ENCODE data around the gene NTN3. TPM values are rescaled to one million over a fixed set of nuclear protein-coding genes. Genes with fewer than 3 reads are reported as not detected.

The NTN3 gene
- total and polyA plus RNA-seq, 7 experiments from 2014 or later = not detected

DNA sequence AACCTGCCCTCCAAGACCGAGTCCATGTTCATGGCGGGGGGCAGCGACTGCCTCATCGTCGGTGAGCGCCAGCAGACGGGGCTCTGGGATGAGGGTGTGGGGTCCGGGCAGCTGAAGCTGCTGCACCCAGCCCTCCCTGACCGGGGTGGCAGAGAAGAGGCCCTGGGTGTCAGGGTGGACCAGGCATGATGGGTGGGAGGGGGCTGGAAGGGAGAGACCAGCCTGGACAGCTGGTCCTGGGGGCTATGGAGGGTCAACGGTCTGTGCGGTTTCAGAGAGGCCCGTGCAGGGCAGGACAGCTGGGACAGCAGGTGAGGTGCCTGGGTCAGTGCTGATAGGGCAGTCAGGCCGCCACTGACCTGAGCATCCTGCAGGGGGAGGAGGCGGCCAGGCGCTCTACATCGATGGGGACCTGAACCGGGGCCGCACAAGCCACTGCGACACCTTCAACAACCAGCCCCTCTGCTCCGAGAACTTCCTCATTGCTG lies 29.4 kb downstream of the NTN3 start:
- CTCF ChIA-PET = interaction anchor here (0.8 to 2.3 kb wide), 5 partner anchors 37 to 306 kb away, joined by 3 to 20 read pairs (median 3); partner anchors contain the start of gene PDPK1
- Histone ChIP-seq H3K27me3 (ENCODE audit: control insufficient read depth in 2 of 2, insufficient read depth in 2 of 2, low read length in 2 of 2) (no peaks in the 10 kb centered on the region), H3K4me3 (ENCODE audit: low read length) (no peak overlapping the region), H3K4me1 (ENCODE audit: control insufficient read depth in 2 of 2, insufficient read depth in 2 of 2, low read length in 2 of 2) (no peaks in the 10 kb centered on the region), H3K36me3 (ENCODE audit: control insufficient read depth in 2 of 3, insufficient read depth in 3 of 3, low read length in 3 of 3) (peaks cover 0 to 19% (median 0%) of the 10 kb centered on the region in 3 experiments), H3K9me3 (ENCODE audit: control insufficient read depth in 2 of 3, low read length in 3 of 3) (no peaks in the 10 kb centered on the region), H3K27ac (ENCODE audit: low read depth, low read length) (no peak overlapping the region)
- intact Hi-C loops (cut with micrococcal nuclease) = no loop called here
- no peak for ATAC-seq
- Mint-ChIP-seq H3K36me3 (peaks cover 0 to 8% (median 0%) of the 10 kb centered on the region in 5 donors), H3K27me3 (no peaks in the 10 kb centered on the region), H3K4me1 (peaks cover 0 to 3% (median 0%) of the 10 kb centered on the region in 7 donors), H3K4me3 (no peak overlapping the region), H3K9me3 (no peaks in the 10 kb centered on the region), H3K27ac (no peak overlapping the region)
- POLR2A ChIA-PET = interaction anchor here (1.1 to 3.7 kb wide), 5 partner anchors 14 to 306 kb away, joined by 4 to 14 read pairs (median 4); partner anchors contain the start of genes AMDHD2, ATP6V0C and ECI1
- no peak for DNase-seq

DNA sequence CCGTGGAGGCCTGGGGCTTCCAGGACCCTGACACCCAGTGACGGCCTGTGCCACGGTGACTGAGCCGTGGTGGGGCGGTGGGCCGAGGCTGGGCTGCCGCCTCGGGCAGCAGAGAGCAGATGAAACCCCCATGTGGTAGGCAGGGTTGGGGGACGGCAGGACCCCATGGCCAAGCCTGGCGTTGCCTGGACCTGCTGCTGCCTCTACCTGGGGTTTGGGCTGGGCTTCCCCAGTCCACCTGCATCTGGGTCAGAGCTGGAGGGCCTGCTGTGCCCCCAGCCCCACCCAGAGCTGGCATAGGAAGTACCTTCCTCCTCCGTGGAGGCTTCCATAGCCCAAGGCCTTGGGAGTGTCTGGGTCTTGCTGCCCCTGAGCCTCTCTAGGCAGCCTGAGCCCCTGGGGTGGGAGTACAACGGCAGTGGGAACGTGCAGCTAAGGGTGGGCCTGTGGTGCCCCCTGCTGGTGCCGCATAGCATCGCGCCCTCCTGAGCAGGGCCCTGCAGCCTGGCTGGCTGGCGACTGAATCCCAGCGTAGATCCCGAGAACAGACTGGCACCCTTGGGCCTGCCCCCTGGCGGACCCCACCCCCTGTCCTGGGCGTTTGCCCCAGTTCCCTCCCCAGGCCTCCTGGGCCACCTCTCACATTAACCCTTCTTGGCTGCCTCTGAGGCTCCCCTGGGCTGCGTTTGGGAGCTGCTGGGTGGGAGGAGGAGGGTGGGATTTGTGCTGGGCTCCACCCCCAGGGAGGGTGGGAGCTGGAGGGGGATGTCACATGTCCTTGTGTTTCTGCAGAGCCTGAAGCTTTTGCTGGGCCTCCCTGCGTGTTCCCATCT lies 30.0 kb downstream of the NTN3 start:
- intact Hi-C loops (cut with micrococcal nuclease) = loop anchor here (1.0 kb wide), 4 partner anchors 161 to 478 kb away; partner anchors contain the start of genes ABCA3 (in 2 of the 2) and RNPS1 (in 1 of the 2)
- no peak overlapping the region for H3K4me3 ChIP-seq (ENCODE audit: low read length)
- Mint-ChIP-seq H3K27me3 (no peaks in the 10 kb centered on the region), H3K27ac (no peak overlapping the region), H3K9me3 (no peaks in the 10 kb centered on the region), H3K4me3 (no peak overlapping the region), H3K36me3 (peaks cover 0 to 8% (median 0%) of the 10 kb centered on the region in 5 donors), H3K4me1 (peaks cover 0 to 3% (median 0%) of the 10 kb centered on the region in 7 donors)
- no peaks in the 10 kb centered on the region for H3K9me3 ChIP-seq (ENCODE audit: control insufficient read depth in 2 of 3, low read length in 3 of 3)
- H3K27ac ChIP-seq (ENCODE audit: low read depth, low read length) = no peak overlapping the region
- ChIA-PET POLR2A (interaction anchor here (1.1 to 3.7 kb wide), 5 partner anchors 13 to 306 kb away, joined by 4 to 14 read pairs (median 4); partner anchors contain the start of genes AMDHD2, ATP6V0C and ECI1), CTCF (interaction anchor here (0.9 to 2.3 kb wide), 4 partner anchors 8 to 307 kb away, joined by 3 to 20 read pairs (median 4); partner anchors contain the start of gene PDPK1)
- H3K4me1 ChIP-seq (ENCODE audit: control insufficient read depth in 2 of 2, insufficient read depth in 2 of 2, low read length in 2 of 2) = no peaks in the 10 kb centered on the region
- DNase-seq = peak; percentile 64 to 85 (median 74)
- no peaks in the 10 kb centered on the region for H3K27me3 ChIP-seq (ENCODE audit: control insufficient read depth in 2 of 2, insufficient read depth in 2 of 2, low read length in 2 of 2)
- peaks cover 0 to 16% (median 0%) of the 10 kb centered on the region in 3 experiments for H3K36me3 ChIP-seq (ENCODE audit: control insufficient read depth in 2 of 3, insufficient read depth in 3 of 3, low read length in 3 of 3)
- ATAC-seq = peak; percentile 97

DNA sequence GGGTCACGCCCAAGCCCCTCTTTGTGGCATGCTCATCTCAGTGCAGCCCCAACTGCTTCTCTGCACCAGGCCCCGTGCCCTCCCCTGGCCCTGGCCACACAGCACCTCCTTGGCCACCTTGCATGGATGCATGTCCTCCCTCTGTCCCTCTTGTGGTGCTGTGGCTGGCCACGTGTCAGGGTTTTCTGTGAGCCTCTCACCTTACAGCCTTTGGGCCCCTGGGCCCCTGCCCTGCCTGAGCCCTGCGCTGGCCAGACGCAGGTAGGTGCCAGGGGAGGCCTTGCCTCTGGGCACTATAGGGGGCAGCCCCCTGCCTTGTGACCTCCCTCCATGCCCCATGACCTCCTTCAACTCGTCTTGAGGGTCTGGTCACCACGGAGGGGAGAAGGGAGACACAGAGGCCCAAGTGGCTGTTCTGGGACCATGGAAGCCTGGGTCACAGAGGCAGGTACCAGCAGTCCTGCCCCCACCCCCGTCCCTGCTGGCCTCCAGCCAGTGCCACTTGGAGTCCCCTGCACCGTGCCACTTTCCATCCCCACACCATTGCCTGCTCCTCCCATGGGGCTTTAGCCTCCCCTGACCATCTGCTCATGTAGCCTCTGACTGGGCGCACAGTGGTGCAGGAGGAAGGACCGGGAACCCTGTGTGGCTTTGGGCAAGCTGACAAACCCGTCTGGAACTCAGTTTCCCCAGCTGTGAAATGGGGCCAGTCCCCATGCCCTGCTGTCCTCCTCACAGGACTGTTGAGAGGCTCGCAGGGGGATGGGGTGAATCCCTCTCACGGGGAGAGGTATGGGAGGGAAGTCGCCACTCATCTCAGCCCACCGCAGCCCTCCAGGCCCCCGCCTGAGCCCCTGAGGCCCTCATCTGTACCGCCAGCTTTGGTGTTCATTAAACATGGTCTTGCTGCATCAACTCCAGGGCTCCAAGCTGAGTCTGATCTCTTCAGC lies 31.1 kb downstream of the NTN3 start:
- no peaks in the 10 kb centered on the region for H3K27me3 ChIP-seq (ENCODE audit: control insufficient read depth in 2 of 2, insufficient read depth in 2 of 2, low read length in 2 of 2)
- H3K36me3 Mint-ChIP-seq = peaks cover 0 to 5% (median 0%) of the 10 kb centered on the region in 5 donors
- DNase-seq (no peak), ATAC-seq (no peak)
- peaks cover 0 to 6% (median 0%) of the 10 kb centered on the region in 7 donors for H3K4me1 Mint-ChIP-seq
- ChIA-PET POLR2A (interaction anchor here (1.3 to 3.7 kb wide), 4 partner anchors 12 to 250 kb away, joined by 4 to 14 read pairs (median 4); partner anchors contain the start of genes AMDHD2, ATP6V0C and ECI1), CTCF (interaction anchor here (0.9 to 2.3 kb wide), 4 partner anchors 9 to 308 kb away, joined by 3 to 20 read pairs (median 6); no protein-coding TSS in a partner anchor)
- no peak overlapping the region for H3K4me3 ChIP-seq (ENCODE audit: low read length)
- intact Hi-C loops (cut with micrococcal nuclease) = loop anchor here (1.0 kb wide), 4 partner anchors 162 to 479 kb away; partner anchors contain the start of genes ABCA3 (in 2 of the 2) and RNPS1 (in 1 of the 2)
- H3K9me3 Mint-ChIP-seq = no peaks in the 10 kb centered on the region
- H3K4me1 ChIP-seq (ENCODE audit: control insufficient read depth in 2 of 2, insufficient read depth in 2 of 2, low read length in 2 of 2) = no peaks in the 10 kb centered on the region
- H3K27ac Mint-ChIP-seq = no peak overlapping the region
- H3K9me3 ChIP-seq (ENCODE audit: control insufficient read depth in 2 of 3, low read length in 3 of 3) = no peaks in the 10 kb centered on the region
- no peaks in the 10 kb centered on the region for H3K27me3 Mint-ChIP-seq
- H3K36me3 ChIP-seq (ENCODE audit: control insufficient read depth in 2 of 3, insufficient read depth in 3 of 3, low read length in 3 of 3) = peaks cover 0 to 5% (median 0%) of the 10 kb centered on the region in 3 experiments
- H3K27ac ChIP-seq (ENCODE audit: low read depth, low read length) = no peak overlapping the region
- no peak overlapping the region for H3K4me3 Mint-ChIP-seq

DNA sequence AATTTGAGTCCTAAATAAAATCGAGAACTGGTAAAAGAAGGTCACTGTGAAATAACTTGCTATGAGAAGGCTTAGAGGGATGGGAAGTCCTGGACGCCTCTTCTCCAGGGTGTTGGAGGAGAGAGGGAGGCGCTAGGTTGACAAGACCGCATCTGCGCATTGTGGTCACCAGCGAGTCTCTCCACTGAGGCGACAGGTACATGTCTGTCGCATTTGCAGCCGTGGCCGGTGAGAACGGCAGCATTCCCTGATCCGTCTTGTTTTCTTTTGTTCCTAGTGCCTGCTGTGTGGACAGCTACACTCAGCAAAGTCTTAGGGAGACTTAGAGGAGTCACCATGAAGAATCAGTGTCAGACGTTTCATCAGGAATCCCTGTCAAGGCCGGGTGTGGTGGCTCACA lies 34.6 kb downstream of the NTN3 start:
- intact Hi-C loops (cut with micrococcal nuclease) = no loop called here
- H3K27ac ChIP-seq (ENCODE audit: low read depth, low read length) = no peak overlapping the region
- POLR2A ChIA-PET = no interaction called here

DNA sequence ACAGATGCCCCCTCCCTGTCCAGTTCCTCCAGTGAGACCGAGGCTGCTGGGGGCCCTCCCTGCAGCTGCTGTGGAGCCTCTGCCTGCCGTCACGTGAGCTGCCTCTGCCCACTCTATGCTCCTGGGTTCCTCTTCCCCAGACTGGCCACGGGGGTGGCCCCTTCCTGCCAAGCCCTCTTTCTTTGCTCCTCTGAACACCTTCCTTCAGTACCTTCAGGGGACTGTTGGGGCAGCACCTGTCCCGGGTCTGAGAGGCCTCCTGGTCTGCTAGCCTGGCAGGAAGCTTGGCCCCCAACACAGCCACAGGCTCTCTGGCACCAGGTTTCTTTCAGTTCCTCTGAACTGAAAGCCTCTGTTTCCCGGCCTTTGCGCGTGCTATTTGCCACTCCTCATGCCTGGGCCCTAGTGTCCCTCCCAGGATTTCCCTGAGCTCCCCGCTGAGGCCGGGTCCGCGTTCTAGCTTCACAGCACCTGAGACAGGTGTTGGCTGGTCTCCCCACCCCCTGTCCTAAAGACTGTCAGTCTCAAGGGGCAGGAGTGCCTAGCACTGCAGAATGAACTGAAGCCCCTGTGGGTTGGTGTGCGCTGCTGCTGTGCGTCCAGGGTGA lies 36.1 kb downstream of the NTN3 start:
- CTCF ChIA-PET = no interaction called here
- peak in 2 of 9 donors; percentile 6 to 10 for DNase-seq
- H3K36me3 Mint-ChIP-seq = no peaks in the 10 kb centered on the region
- H3K27me3 ChIP-seq (ENCODE audit: control insufficient read depth in 2 of 2, insufficient read depth in 2 of 2, low read length in 2 of 2) = no peaks in the 10 kb centered on the region
- POLR2A ChIA-PET = no interaction called here
- H3K4me1 ChIP-seq (ENCODE audit: control insufficient read depth in 2 of 2, insufficient read depth in 2 of 2, low read length in 2 of 2) = no peaks in the 10 kb centered on the region
- H3K4me1 Mint-ChIP-seq = peaks cover 0 to 24% (median 2%) of the 10 kb centered on the region in 7 donors
- no peak overlapping the region for H3K4me3 ChIP-seq (ENCODE audit: low read length)
- no peaks in the 10 kb centered on the region for H3K9me3 Mint-ChIP-seq
- H3K27me3 Mint-ChIP-seq = peaks cover 0 to under 1% (median 0%) of the 10 kb centered on the region in 5 donors
- H3K27ac ChIP-seq (ENCODE audit: low read depth, low read length) = no peak overlapping the region
- no peaks in the 10 kb centered on the region for H3K36me3 ChIP-seq (ENCODE audit: control insufficient read depth in 2 of 3, insufficient read depth in 3 of 3, low read length in 3 of 3)
- peak; percentile 33 for ATAC-seq
- no peak overlapping the region for H3K4me3 Mint-ChIP-seq
- H3K9me3 ChIP-seq (ENCODE audit: control insufficient read depth in 2 of 3, low read length in 3 of 3) = no peaks in the 10 kb centered on the region
- H3K27ac Mint-ChIP-seq = no peak overlapping the region
- intact Hi-C loops (cut with micrococcal nuclease) = no loop called here

More for the DNA sequence above, 34.6 kb downstream of the NTN3 start:
- H3K4me3 ChIP-seq (ENCODE audit: low read length) = no peak overlapping the region
- ATAC-seq (no peak), DNase-seq (peak in 1 of 9 donors; percentile 2)
- no peak overlapping the region for H3K27ac Mint-ChIP-seq
- CTCF ChIA-PET = no interaction called here
- no peaks in the 10 kb centered on the region for H3K27me3 Mint-ChIP-seq
- no peaks in the 10 kb centered on the region for H3K4me1 ChIP-seq (ENCODE audit: control insufficient read depth in 2 of 2, insufficient read depth in 2 of 2, low read length in 2 of 2)
- H3K36me3 ChIP-seq (ENCODE audit: control insufficient read depth in 2 of 3, insufficient read depth in 3 of 3, low read length in 3 of 3) = no peaks in the 10 kb centered on the region
- peaks cover 0 to 20% (median 0%) of the 10 kb centered on the region in 7 donors for H3K4me1 Mint-ChIP-seq
- no peaks in the 10 kb centered on the region for H3K9me3 Mint-ChIP-seq
- no peaks in the 10 kb centered on the region for H3K27me3 ChIP-seq (ENCODE audit: control insufficient read depth in 2 of 2, insufficient read depth in 2 of 2, low read length in 2 of 2)
- no peaks in the 10 kb centered on the region for H3K36me3 Mint-ChIP-seq
- no peaks in the 10 kb centered on the region for H3K9me3 ChIP-seq (ENCODE audit: control insufficient read depth in 2 of 3, low read length in 3 of 3)
- no peak overlapping the region for H3K4me3 Mint-ChIP-seq

All from naive thymus-derived CD4-positive, alpha-beta T cell (primary cell).